A204.1 (cell line): Measurements from ENCODE around the gene RNF34.
"Not testable (repeated sequence)": the region's sequence is repeated elsewhere in the genome, so short reads cannot be mapped to it uniquely, and the experiment has no call there.

Experiments
- FAIRE-seq: peaks from 2 replicates; lab custom pipeline; 2012; peaks lifted over from hg19 to GRCh38; lab: Jason Lieb, UNC

RNF34 gene, protein sequence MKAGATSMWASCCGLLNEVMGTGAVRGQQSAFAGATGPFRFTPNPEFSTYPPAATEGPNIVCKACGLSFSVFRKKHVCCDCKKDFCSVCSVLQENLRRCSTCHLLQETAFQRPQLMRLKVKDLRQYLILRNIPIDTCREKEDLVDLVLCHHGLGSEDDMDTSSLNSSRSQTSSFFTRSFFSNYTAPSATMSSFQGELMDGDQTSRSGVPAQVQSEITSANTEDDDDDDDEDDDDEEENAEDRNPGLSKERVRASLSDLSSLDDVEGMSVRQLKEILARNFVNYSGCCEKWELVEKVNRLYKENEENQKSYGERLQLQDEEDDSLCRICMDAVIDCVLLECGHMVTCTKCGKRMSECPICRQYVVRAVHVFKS

DNA sequence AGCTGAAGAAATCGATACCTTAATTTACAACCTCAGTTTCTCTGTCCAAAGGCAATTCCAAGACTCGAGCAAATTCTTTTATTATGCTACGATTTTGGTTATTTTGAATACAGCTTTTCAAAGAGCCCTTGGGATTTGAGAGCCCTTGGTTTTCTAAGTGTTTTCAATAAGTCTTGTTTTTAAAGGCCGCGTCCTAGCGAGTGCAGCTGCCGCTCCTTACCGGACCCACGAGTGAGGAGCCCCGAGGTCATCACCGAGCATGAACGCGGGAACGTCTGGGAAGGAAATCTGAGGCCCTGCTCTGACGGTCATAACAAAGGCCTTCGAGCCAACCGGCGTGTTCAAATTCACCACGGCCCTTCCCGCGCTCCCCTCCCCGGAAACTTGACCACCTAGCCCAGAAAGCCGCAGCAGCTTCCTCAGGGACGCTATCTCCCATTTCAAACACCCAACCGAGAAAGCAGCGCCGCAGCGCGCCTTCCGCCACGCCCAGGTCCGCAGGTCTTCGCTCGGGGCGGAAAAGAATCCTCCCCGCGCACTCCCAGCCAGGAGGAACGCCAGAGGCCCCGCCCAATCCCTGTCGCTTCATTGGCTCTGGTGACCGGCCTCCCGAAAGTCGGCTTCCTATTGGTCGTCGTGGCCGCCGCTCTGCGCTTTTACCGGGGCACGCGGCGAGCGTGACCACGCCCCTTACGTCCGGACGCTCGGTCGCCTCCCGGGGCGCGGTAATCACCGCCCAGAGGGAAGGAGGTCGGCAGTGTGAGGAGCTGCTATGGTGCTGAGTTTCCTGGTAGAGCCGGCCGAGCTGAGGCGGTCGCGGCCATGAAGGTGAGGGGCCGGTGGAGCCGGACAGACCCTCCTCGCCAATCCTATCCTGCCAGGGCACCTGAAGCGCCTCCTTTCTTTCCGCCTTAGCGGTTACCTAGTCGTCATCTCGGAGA, at the start of gene RNF34:
Gene RNF34 (plus strand): TSS at position 728 of the 941 bp plus-strand sequence. CDS start 95 bp downstream, at position 823.
- FAIRE-seq, result peak; percentile 85

DNA sequence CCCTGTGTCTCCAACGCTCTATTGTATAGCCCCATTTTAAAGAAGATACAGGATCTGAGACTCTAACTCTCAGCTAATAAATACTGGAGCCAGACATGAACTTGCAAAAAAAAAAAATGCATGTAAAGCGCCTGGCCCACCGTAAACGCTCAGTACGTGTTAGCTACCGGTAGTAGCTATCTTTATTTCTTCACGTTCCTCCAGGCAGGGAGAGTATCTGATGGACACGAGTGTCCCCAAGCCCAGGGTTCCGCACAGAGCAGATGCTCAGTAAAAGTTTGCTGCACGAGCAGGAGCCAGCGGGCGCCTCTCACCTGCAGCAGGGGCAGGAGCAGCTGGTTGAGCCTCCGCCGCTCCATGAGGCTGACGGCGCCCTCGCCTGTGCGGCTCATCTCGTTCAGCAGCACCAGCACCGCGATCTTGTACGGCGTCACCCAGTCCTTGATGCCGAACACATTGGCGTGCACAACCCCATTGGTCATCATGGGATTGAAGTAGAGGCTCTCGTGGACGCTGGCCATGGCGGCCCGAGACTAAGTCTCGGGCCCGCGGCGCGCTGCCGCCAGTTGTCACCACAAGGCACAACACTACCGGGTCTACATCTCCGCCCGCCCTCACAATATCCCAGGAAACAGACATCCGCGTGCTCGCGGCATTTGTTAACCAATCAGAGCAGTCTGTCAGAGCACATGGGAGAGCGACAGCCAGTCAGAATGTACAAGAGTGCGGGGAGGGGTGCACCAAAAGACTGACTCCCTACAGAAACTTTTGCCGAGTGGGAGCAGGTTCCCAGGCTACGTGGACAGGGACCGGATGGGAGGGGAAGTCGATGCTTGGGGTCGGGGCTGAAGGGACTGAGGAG, 47.9 kb upstream of the RNF34 start, which contains the start of gene ANAPC5:
Gene ANAPC5 (minus strand): TSS at position 592 of the 862 bp plus-strand sequence. CDS start 71 bp downstream, at position 521.
- peak; percentile 83 for FAIRE-seq

DNA sequence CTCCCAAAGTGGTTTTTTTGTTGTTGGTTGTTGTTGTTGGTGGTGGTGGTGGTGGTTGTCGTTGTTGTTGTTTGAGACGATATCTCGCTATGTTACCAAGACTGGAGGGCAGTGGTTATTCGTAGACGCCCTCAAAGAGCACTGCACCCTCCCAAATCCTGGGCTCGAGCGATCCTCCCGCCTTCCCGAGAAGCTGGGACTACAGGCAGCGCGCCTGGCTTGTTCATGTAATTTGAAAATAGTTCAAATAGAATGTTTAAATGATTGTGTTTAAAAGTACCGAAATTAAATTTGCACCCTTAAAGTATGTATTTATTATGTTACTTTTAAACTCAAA, 47.3 kb upstream of the RNF34 start:
- no peak for FAIRE-seq

DNA sequence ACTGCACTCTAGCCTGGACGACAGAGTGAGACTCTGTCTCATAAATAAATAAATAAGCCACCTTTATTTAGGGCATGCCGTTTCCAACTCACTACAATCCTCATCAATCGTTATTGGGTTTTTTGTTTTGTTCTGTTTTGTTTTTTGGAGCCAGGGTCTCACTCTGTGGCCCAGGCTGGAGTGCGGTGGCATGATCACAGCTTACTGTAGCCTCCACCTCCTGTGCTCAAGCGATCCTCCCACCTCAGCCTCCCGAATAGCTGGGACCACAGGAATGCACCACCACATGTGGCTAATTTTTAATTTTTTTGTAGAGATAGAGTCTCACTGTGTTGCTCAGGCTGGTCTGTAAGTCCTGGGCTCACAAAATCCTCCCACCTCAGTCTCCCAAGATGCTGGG, 44.1 kb upstream of the RNF34 start:
- FAIRE-seq, result no peak

DNA sequence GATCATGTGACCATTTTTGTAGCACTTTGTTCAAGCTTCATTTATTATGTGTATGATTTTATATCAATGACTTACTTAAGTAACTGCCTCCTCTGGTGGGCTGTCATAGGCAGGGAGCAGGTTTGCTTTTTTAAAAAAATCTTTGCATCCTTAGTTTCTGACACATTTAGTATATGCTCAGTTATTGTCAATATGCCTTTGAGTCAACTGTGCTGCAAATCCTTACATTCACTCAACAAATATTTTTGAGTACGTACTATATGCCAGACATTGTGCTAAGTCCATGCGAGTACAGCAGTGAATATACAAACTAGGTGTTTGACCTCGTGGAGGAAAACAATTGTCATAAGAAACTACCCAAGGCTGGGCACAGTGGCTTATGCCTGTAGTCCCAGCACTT, 43.3 kb upstream of the RNF34 start:
- no peak for FAIRE-seq

DNA sequence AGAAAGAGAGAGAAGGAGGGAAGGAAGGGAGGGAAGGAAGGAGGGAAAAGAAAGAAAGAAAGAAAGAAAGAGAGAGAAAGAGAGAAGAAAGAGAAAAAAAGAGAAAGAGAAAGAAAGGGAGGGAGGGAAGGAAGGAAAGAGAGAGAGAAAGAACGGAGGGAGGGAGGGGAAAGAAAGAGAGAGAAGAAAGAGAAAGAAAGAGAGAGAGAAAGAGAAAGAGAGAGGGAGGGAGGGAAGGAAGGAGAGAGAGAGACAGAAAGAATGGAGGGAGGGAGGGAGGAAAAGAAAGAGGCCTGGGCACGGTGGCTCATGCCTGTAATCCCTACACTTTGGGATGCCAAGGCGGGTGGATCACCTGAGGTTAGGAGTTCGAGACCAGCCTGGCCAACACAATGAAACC, 42.6 kb upstream of the RNF34 start:
- FAIRE-seq, result no peak

DNA sequence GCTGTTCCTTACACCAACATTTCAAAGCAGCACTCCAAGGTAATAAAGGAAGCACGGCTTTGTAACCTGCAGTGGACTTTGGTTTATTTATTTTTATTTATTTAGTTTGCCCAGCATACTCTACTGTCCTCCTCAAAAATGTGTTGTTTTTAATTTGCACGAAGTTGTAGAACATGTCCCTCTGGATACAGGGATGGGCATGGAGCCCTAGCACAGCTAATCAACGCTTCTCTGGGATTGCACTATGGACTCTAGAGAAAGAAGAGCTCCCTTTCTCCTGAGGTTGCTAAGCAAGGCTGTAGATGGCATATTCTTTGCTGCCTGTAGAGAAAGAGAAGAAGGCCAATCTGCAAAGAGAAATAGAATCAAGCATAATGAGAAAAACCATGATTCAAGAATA, 41.8 kb upstream of the RNF34 start:
- FAIRE-seq, result no peak

GRCh38 chr12:121364683-121365121, 35.2 kb upstream of the RNF34 start:
- no peak for FAIRE-seq

DNA sequence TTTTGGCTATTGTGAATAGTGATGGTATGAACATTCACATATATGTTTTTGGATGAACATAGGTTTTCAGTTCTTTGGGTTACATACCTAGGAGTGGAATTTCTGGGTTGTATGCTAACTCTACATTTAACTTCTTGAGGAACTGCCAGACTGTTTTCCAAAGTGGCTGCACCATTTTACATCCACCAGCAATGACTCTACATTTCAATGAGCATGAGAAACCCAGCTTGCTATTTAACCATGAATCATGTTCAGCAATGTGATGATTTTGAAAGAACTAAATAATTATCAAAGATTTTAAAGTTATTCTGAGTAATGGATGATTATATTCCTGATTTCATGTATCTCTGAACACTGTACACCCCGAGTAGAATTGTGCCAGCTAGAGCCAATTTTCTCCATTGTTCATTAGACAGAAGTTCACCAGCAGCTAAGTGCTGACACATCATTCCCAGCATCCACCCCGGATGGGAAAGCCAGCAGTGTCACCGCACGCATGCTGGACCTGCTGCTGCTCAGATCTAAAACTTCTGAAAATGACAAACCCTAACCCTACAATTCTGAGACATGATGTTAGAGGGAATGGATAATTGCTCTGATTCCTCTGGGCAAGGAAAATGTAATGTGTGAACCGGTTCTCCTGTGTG, 34.4 kb upstream of the RNF34 start:
- FAIRE-seq, result no peak

GRCh38 chr12:121366063-121366459, 33.9 kb upstream of the RNF34 start:
- no peak for FAIRE-seq

DNA sequence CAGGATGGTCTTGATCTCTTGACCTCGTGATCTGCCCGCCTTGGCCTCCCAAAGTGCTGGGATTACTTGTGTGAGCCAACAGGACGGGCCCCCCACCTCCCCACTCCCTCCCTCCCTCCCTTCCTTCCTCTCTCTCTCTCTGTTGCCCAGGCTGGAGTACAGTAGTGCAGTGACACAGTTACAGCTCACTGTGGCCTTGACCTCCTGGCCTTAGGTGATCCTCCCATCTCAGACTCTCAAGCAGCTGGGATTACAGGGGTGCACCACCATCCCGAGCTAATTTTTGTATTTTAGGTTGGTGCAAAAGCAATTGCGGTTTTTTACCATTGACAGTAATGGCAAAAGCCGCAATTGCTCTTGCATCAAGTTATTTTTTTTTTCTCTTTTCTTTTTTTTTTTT, 28.5 kb upstream of the RNF34 start:
- no peak for FAIRE-seq

GRCh38 chr12:121373755-121374154, 26.2 kb upstream of the RNF34 start:
- no peak for FAIRE-seq

- not testable (repeated sequence) for FAIRE-seq
These were observed 25.6 kb upstream of the RNF34 start for GRCh38 chr12:121374336-121374735.

DNA sequence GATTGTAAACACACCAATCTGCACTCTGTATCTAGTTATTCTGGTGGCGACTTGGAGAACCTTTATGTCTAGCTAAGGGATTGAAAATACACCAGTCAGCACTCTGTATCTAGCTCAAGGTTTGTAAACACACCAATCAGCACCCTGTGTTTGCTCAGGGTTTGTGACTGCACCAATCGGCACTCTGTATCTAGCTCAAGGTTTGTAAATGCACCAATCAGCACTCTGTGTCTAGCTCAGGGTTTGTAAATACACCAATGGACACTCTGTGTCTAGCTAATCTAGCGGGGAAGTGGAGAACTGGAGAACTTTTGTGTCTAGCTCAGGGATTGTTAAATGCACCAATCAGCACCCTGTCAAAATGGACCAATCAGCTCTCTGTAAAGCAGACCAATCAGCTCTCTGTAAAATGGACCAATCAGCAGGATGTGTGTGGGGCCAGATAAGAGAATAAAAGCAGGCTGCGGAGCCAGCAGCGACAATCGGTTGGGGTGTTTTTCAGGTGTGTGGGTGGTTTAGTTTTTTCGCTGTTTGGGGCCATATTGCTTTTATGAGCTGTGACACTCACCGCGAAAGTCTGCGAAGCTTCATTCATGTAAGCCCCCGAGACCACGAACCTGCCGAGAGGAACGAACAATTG, 24.9 kb upstream of the RNF34 start:
- not testable (repeated sequence) for FAIRE-seq

- FAIRE-seq, result no peak
These were observed 22.9 kb upstream of the RNF34 start for GRCh38 chr12:121376754-121377697.

DNA sequence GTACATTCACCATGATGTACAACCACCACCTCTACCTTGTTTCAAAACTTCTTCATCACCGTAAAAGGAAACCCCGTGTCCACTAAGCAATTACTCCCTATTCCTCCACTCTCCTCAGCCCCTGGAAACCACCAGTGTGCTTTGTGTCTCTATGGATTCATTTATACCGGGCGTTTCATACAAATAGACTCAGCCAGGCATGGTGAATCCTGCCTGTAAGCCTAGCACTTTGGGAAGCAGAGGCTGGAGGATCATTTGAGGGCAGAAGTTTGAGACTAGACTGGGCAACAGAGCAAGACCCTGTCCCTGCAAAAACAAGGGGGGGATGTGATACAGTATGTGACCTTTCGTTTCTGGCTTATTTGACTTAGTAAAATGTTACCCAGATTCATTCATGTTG, 21.2 kb upstream of the RNF34 start:
- no peak for FAIRE-seq

DNA sequence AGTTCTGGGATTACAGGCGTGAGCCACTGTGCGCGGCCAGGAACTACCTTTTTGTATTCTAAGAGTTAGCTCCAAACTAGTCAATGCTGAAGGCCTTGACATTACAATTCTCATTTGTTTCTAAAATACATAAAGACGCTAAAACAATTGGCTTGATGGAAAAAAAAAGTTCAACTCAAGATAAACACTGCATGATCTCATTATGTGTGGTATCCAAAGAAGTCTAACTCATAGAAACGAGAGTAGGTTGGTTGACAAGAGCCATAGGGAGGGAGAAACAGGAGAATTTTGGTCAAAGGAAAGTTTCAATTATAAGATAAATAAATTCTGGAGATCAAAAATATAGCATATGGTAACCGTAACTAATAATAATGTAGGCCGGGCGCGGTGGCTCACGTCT, 20.0 kb upstream of the RNF34 start:
- FAIRE-seq, result no peak

GRCh38 chr12:121383601-121384021, 16.3 kb upstream of the RNF34 start:
- FAIRE-seq, result no peak

DNA sequence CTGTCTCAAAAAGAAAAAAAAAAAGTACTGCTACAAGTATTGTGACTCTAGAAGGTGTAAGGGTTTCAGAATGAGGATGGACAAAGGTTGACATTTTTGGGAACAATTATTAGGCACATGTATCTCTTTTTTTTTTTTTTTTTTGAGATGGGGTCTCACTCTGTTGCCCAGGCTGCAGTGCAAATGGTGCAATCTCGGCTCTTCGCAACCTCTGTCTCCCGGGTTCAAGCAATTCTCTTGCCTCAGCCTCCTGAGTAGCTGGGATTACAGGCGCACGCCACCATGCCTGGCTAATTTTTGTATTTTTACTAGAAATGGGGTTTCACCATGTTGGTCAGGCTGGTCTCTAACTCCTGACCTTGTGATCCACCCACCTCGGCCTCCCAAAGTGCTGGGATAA, 15.0 kb upstream of the RNF34 start:
- FAIRE-seq, result not testable (repeated sequence)

- no peak for FAIRE-seq
These were observed 11.4 kb upstream of the RNF34 start for GRCh38 chr12:121388421-121388981.
